HG03565 (cell line): ENCODE data around the gene RNPEPL1.

ENCODE experiments used
- ATAC-seq: cut with Tn5 transposase; IDR thresholded peaks from one replicate; pipeline ENCODE4 v1.9.1; 2021; ENCODE audit warnings: mild to moderate bottlenecking, moderate library complexity; ENCODE audit not compliant: unreplicated experiment

Gene RNPEPL1

GRCh38 chr2:240575101-240575965, 7.0 kb downstream of the RNPEPL1 start:
- ATAC-seq = no peak

GRCh38 chr2:240576036-240576435, 7.8 kb downstream of the RNPEPL1 start:
- ATAC-seq = no peak

- no peak for ATAC-seq
Measured at GRCh38 chr2:240576436-240577205, 8.3 kb downstream of the RNPEPL1 start.

GRCh38 chr2:240577281-240578109, 9.2 kb downstream of the RNPEPL1 start:
- no peak for ATAC-seq

- no peak for ATAC-seq
Measured at GRCh38 chr2:240578110-240578450, 9.8 kb downstream of the RNPEPL1 start.

DNA sequence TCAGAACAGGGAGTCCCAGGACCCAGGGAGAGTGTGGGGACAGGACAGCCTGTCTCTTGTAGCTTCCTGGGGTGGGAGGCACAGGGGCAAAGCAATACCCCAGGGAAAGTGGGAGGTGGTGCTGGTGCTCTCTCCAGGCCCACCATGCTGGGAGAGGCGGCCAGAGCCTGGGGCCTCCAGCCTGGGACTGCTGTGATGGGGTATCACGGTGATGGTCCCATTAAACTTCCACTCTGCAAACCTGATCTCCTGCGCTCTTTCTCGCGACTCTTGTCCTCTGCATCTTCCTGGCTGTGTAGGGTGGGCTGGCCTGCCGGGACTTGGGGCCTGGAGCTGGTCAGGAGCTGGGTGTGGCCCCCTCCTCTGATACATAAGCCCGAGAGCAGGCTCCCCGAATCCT, 10.2 kb downstream of the RNPEPL1 start:
- no peak for ATAC-seq

DNA sequence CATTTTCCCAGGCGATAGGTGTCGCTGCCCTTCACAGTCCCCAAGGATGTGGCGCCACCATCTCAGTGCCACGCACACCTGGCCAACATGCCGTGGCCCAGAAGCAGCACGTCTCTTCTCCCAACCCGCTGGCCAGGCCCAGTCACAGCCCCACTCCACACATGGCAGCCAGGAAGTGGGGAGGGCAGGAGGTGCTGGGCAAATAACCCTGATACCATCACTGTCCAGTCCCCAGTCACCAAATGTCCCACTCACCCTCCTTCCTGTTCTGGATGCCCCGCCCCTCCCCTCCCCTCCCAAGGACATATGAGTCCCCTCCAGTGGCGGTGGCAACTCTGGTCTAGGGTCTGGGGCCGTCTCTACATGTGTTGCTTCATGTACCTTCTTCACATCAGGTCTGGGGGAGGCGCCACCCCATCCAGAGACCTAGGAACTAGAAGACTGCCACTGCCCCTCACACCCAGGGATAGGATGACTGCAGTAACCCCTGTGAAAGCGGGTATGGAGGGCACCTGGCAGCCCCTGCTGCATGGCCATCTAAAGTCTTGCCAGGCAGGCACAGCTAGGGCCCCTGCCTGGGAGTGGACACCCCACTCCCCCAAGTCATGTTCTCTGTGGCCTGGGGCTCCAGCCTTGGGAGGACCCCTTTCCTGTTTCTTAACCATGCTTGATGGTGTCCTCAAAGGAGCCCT, 10.9 kb downstream of the RNPEPL1 start:
- ATAC-seq = no peak

DNA sequence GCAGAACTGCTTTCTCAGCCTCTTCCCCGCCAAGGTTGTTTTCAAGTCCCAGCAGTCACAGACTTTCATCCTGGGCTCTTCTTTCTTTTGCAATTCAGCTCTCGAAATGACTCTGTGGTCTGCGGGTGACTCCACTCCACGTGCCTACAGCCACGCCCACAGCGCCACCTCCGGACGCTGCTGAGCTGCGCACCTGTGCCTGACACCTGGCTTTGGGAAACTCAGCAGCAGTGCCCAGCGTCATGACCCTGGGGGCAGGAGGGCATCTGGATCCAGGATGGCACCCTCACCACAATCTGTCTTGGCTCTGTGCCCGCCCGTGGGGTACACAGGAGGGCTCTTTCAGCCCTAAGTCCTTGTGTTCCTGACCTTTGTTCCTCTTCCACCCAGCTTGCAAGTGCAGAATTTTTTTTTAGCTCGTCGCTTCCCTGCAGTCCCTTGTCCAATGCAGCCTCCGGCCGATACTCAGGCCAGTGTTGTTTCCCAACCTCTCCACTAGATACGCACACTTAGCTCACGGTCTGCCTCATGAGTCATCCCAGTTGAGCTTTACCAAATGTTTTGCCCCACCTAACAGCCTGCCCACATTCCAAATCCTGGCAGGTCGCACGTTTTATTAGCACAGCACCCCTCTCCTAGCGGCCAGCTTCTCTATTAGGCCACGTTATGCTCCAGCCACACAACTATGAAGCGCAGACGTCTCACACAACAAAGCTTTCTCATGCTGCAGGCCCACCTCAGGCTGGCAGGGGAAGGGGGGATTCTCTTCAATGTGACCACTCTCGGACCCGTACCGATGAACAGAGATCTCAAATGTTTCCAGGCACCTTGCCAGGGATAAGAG, 11.7 kb downstream of the RNPEPL1 start:
- ATAC-seq = no peak

DNA sequence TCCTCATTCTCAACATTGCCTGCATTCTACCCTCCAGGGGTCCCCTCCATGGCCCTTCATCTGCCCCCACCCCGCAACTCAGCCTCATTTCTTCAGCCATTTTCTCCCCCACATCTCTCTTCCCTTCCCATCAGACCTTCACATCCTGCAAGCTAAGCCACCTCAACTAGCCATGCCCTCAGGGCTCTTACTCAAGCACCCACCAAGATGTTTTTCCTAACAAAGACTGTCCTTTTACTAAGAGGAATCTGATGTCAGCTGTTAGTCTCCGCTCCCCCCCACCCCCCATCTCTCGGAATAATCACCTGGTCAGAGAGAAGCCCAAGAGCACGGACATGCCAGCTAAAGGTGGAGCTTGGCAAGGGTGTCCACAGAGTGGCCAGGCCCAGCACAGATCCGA, 13.5 kb downstream of the RNPEPL1 start:
- ATAC-seq = no peak

DNA sequence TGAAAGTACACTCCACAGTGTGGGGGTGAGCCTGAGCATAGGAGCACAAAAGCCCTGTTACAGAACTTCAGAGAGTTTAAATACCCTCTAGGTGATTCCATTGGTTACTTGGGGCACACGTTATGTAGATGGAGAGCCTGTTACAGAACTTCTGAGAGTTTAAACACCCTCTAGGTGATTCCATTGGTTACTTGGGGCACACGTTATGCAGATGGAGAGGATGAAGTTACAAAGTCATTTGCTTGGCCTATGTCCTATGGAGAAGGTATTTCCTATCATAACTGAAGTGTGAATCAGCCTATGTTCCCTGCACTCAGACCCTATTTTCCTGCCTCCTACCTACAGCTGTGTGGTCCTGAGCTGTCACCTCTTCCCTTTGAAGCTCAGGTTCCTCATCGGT, 14.5 kb downstream of the RNPEPL1 start:
- ATAC-seq = no peak

DNA sequence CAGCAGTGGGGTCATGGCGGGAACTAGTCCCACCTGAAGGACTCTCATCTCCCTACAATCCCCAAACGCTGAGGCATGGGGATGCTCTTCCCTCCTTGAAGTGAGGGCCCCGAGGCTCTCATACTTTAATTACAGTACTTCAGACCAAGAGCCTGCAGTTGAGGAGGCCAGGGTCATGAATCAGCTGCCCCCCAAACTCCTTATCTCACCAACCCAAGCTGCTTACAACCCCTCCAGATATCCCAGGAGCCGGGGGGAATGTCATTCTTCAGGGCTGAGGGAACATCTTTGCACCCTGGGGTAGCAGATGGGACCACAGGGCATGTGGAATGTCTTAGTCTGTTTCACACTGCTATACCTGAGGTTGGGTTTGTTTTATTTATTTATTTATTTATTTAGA, 15.5 kb downstream of the RNPEPL1 start:
- ATAC-seq = no peak

GRCh38 chr2:240584486-240585031, 16.3 kb downstream of the RNPEPL1 start:
- peak; percentile 47 for ATAC-seq

DNA sequence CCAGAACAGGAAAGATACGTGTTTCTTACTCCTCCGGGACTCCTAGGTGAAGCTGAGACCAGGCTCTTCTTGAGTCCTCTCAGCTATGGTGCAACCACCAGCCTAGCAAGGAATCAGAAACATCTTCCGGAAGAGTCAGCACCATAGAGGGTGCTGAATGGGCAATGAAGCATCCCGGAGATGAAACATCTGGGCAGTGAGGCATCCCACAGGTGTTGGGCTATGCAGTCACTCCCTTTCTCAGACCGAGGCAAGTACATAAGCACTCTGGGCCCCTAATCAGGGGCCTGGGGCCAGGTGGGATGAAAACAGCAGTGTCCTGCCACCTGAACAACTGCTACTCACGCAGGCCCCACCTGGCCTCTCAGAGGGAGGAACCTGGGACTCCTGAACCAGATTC, 16.8 kb downstream of the RNPEPL1 start:
- ATAC-seq = peak; percentile 10

GRCh38 chr2:240585681-240586197, 17.5 kb downstream of the RNPEPL1 start:
- ATAC-seq = no peak

DNA sequence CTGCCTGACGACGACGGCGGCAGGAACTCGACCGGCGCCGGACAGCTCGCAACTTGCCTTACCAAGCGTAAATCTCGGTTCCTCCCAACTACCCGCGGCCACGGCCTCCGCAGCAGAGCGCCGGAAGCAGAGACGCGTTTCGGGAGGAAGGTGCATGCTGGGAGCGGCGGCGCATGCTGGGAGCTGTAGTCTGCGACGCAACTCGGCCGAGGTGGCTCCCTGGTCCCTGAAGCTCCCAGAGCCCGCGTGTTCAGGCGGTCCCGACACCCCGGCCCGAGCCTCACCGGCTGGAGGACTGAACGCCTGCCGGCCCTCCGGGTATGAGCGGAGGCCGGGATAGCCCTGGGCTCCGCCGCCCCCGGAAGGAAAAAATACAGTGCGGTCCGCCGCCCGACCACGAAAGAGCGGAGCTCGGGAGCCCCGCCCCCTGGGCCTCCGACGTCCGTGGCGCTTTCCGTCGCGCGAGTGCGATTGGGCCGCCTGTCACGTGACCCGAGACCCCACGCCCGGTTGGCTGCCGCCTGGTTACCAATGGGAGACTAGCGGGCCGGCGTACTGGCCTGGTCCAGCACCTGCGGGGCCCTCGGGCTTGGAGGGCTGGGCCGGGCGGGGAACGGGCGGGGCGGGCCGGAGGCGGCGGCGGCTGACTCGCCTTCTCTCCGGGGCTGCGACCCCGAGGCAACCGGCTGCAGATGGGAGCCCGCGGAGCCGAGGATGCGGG, 18.1 kb downstream of the RNPEPL1 start, which contains the start of gene CAPN10:
Gene CAPN10 (plus strand): TSS at position 537 of the 721 bp plus-strand sequence. CDS start 178 bp downstream, at position 715.
- peak; percentile 52 for ATAC-seq

- peak; percentile 1 for ATAC-seq
Measured at GRCh38 chr2:240586919-240587800, 18.9 kb downstream of the RNPEPL1 start.

GRCh38 chr2:240588006-240588655, 19.8 kb downstream of the RNPEPL1 start:
- ATAC-seq = no peak
